Dendritic cell treated with granulocyte-macrophage colony-stimulating factor and Interleukin-4, amounts not matched to agents 40 ng/mL and 50 ng/mL, for 4 days (primary cell): ENCODE measurements around the gene MCF2L.

Experiments used
- H3K27ac Mint-ChIP-seq: one replicate; pipeline ENCODE4 v1.8.0; 2022; ENCODE audit warnings: mild to moderate bottlenecking, mixed read lengths
- H3K27me3 Mint-ChIP-seq: one replicate; pipeline ENCODE4 v1.8.0; 2022; ENCODE audit warnings: mild to moderate bottlenecking, mixed read lengths
- H3K36me3 Mint-ChIP-seq: one replicate; pipeline ENCODE4 v1.8.0; 2022; ENCODE audit warnings: low read depth, mixed read lengths
- H3K4me1 Mint-ChIP-seq: one replicate; pipeline ENCODE4 v1.8.0; 2022; ENCODE audit warnings: low read depth, mixed read lengths
- H3K4me3 Mint-ChIP-seq: one replicate; pipeline ENCODE4 v1.8.0; 2022; ENCODE audit warnings: mild to moderate bottlenecking, moderate library complexity, mixed read lengths
- H3K9me3 Mint-ChIP-seq: one replicate; pipeline ENCODE4 v1.8.0; 2022; ENCODE audit warnings: mixed read lengths
- intact Hi-C: fragments of 100-400 bp; cut with micrococcal nuclease; formaldehyde crosslinking; loops from one replicate; pipeline ENCODE4 v1.15.0; 2022

The MCF2L gene

DNA sequence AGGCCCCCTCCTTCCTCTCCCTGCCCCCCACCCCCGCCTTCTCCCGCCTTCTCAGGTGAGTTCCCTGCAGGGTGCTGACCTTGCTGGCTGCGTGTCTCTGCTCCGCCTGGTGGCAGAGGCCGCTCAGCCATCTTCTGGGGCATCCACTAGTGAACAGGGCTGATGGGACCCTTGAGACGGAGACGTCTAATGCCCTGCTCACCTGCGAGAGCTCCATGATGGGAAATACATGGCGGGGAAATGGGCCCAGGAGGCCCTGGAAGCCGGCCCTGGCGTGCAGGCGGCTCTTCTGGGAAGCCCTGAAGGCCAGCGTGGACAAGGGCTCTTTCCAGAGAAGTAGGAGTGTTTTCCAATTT is 121.4 kb downstream of the MCF2L start:
- Mint-ChIP-seq H3K9me3 (no peaks in the 10 kb centered on the region), H3K27ac (no peak overlapping the region), H3K27me3 (no peaks in the 10 kb centered on the region), H3K36me3 (no peaks in the 10 kb centered on the region), H3K4me1 (no peaks in the 10 kb centered on the region), H3K4me3 (no peak overlapping the region)
- intact Hi-C loops = no loop called here

DNA sequence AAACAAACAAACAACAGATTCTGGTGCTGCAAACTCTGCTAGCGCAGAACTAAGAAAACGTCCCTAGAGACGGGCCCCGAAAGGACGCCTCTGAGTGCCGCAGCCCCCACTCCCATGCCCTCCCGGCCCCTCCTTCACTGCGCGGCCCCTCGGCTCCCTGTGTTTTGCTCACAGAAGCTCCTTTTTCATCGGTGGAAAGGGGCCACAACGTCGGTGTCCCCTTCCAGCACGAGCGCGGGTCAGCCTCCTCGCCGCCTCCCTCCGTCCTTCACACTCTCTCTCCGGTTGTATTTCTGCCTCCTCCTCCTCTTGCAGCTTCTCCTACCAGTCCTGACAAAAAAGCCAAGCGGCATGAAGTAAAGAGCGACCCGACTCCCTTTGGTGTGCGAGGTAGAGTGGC is 121.8 kb downstream of the MCF2L start:
- intact Hi-C loops = no loop called here
- Mint-ChIP-seq H3K4me3 (no peak overlapping the region), H3K27ac (no peak overlapping the region), H3K36me3 (no peaks in the 10 kb centered on the region), H3K9me3 (no peaks in the 10 kb centered on the region), H3K4me1 (no peaks in the 10 kb centered on the region), H3K27me3 (no peaks in the 10 kb centered on the region)

DNA sequence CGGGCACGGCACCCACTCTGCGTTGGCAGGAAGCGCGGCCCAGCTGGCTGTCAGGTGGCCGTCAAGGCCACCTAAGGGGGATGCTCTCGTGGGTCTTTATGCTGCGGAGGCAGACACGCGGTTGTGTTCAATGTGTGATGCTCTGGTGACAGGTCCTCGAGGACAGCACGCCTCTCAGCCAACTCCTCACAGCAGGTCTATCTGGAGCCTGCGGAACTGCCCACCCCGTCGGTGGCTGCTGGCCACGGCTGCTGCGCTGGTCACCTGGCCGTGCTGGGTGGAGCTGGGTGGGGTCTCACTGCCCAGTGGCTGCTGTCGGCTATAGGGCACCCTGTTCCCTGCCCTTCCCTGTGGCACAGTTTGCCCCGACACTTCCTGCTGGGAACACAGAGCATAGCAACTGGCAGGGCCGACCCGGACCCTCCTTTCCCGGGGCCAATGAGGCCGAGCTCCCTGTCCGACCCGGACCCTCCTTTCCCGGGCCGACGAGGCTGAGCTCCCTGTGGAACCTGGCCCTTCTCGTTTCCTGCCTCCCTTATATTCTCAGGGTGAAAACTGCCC is 122.3 kb downstream of the MCF2L start:
- intact Hi-C loops = no loop called here
- Mint-ChIP-seq H3K27me3 (no peaks in the 10 kb centered on the region), H3K36me3 (no peaks in the 10 kb centered on the region), H3K4me3 (no peak overlapping the region), H3K27ac (no peak overlapping the region), H3K9me3 (no peaks in the 10 kb centered on the region), H3K4me1 (no peaks in the 10 kb centered on the region)

DNA sequence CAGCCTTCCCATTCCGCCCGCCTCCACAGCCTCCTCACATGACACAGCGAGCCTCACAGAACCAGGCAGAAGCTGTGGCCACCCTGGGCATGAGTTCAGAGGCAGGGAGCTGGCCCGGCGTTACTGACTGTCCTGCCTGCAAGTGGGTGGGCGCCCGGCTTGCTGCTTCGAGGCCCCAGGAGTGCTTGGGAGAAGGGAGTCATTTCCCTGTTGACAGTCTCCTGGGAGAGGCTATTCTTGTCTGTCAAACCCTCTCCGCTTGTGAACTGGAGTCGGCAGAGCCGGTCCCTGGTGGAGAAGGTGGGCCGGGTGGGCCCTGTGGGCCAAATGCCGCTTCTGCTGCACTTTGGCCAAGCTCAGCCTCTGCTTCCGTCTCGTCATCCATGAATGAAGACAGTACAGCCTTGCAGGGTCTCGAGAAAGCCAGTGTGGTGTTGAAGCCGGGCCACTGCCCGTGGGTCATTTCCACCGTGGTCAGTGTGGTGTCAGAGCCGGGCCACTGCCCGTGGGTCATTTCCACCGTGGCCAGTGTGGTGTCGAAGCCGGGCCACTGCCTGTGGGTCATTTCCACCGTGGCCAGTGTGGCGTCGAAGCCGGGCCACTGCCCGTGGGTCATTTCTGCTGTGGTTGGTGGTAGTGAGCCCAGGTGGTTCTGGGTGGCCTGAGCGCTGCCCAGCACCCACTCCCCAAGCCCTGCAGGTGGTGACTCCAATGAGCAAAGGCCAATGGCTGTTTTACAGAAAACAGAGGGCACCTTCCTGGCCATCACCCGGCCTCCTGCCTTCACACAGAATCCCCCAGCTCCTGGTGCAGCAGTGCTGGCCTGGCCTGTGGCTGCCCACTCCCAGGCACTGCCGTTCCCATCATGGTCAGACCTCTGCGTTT is 123.1 kb downstream of the MCF2L start:
- Mint-ChIP-seq H3K27ac (no peak overlapping the region), H3K9me3 (no peaks in the 10 kb centered on the region)

DNA sequence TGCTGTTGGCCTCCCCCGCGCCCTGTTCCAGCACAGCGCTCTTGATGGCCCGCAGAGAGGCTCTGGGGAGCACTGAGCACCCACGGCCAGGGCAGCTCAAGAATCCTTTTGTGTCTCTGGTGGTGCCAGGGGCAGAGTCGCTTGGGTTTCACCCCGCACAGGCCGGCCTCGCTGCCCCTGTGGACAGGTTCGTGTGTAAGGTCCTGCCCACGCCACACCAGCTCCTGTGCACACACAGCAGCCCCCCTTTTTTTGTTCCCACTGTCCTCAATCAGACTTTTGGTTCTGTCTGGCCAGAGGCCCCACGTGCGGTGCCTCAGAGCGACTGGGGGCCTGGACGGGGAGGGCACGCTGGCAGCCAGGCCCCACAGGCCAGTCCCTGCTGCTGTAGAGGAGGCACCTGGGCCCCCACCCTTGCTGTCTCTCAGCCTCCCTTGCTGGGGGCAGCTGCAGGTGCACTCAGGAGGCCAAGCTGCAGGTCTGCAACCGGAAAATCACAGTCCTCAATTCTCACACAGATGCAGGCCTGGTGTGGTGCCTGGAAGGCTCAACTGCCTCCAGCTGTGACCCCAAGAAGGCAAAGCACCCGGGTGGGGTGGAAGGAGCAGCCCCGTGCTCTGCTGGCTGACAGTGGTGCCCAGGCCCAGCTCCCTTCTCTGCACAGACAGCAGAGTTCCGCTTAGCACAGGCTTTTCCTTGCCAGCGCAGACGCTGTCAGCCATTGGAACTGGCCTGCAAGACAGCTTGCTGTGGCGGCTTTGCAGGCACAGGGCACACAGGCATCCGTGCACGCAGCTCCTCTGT is 124.0 kb downstream of the MCF2L start:
- Mint-ChIP-seq H3K27me3 (no peaks in the 10 kb centered on the region), H3K27ac (no peak overlapping the region), H3K4me3 (no peak overlapping the region), H3K36me3 (no peaks in the 10 kb centered on the region), H3K4me1 (no peaks in the 10 kb centered on the region), H3K9me3 (no peaks in the 10 kb centered on the region)
- intact Hi-C loops = no loop called here

More for the DNA sequence above, 123.1 kb downstream of the MCF2L start:
- H3K36me3 Mint-ChIP-seq = no peaks in the 10 kb centered on the region
- intact Hi-C loops = no loop called here
- H3K4me3 Mint-ChIP-seq = no peak overlapping the region
- H3K27me3 Mint-ChIP-seq = no peaks in the 10 kb centered on the region
- H3K4me1 Mint-ChIP-seq = no peaks in the 10 kb centered on the region

DNA sequence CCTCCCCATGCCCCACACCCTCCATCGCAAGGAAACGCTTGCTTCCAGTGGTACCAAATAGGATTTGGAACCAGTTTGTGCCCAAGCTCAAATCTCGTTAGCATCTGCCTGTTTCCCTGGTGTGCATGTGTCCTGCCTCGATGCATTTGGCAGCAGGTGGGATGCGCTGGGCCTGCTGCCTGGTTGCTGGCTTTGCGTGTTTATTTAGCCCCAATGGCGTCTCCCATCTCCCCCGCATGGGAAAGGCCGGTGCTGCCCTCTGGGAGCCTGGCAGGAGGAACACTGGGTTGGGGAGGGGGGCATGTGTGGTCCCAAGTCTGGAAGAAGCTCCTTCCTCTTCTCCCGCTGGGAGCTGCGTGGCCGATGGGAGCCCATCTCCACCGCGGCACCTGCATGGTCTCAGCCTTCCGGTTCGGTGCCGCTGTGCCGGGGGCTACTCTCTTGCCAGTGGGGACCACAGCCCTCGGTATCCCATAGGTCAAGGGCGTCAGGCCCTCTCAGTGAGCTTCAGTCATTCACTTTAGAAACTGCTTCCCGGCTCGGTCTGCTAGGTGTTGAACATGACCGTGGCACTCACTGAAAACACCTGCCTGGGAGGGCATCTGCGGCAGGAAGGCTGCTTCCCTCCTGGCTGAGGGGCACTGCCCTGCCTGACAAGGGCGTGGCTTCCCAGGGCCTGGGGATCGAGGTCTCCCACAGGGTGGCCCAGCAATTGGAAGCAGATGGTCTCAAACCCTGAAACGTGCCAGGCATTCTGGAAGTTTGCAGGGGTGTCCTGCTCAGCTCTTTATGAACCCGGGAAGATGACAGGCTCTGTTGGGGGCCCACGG is 124.8 kb downstream of the MCF2L start:
- no peak overlapping the region for H3K4me3 Mint-ChIP-seq
- H3K9me3 Mint-ChIP-seq = no peaks in the 10 kb centered on the region
- intact Hi-C loops = no loop called here
- no peaks in the 10 kb centered on the region for H3K36me3 Mint-ChIP-seq
- H3K27me3 Mint-ChIP-seq = no peaks in the 10 kb centered on the region
- no peaks in the 10 kb centered on the region for H3K4me1 Mint-ChIP-seq
- no peak overlapping the region for H3K27ac Mint-ChIP-seq

DNA sequence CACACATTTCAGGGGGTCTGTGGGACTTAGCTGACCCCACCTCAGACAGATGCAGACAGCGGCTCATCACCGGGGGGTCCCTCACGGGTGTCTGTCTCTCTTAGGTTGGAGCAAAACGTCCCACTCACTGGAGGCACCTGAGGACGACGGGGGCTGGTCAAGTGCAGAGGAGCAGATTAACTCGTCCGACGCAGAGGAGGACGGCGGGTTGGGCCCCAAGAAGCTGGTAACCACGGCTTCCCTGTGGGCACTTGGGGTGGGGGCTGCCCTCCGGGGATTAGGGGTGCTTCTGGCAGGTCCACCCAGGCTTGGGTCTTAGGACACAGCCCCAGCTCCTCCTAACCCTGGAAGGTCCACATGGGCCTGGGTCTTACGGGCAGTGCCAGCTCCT is 125.4 kb downstream of the MCF2L start:
- no peaks in the 10 kb centered on the region for H3K27me3 Mint-ChIP-seq
- H3K4me3 Mint-ChIP-seq = no peak overlapping the region
- intact Hi-C loops = no loop called here
- H3K27ac Mint-ChIP-seq = no peak overlapping the region
- no peaks in the 10 kb centered on the region for H3K9me3 Mint-ChIP-seq
- no peaks in the 10 kb centered on the region for H3K4me1 Mint-ChIP-seq
- no peaks in the 10 kb centered on the region for H3K36me3 Mint-ChIP-seq

DNA sequence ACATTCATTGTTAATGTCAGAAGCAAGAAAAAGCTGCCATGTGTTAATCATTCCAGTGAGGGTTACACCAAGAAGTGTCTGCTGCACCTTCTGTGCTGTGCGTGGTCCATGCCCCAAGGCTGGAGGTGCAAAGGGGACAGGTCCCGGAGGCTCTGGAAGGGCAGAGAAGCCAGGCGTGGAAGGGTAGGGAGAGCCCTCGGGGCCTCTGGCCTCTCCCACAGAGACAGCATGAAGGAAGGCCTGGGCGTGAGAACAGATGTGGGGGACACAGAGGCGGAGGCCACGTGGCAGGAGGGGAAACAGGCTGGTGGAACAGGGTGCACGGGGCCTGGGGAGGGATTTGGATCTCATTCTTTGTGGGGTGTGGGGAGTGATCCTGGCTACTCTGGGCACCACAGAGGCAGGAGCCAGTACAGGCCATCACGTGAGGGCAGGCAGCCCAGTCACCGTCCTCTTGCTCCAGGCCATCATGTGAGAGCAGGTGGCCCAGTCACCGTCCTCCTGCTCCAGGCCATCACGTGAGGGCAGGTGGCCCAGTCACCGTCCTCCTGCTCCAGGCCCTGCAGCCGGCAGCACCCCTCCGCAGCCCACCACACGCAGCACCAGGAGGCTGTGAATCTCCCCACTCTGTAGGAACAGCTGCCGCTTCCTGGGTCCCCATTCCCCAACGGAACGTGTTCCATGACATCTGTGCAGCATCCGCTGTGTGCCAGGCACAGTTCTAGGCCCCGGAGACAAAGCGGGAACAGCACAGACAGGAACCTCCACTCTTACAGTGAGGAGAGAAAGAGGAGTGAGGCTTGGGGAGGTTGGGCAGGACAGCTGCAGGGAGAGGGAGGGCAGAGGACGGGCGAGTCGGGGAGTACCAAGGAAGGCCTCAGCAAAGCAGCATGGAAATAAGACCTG is 126.4 kb downstream of the MCF2L start:
- intact Hi-C loops = no loop called here
- H3K36me3 Mint-ChIP-seq = no peaks in the 10 kb centered on the region

DNA sequence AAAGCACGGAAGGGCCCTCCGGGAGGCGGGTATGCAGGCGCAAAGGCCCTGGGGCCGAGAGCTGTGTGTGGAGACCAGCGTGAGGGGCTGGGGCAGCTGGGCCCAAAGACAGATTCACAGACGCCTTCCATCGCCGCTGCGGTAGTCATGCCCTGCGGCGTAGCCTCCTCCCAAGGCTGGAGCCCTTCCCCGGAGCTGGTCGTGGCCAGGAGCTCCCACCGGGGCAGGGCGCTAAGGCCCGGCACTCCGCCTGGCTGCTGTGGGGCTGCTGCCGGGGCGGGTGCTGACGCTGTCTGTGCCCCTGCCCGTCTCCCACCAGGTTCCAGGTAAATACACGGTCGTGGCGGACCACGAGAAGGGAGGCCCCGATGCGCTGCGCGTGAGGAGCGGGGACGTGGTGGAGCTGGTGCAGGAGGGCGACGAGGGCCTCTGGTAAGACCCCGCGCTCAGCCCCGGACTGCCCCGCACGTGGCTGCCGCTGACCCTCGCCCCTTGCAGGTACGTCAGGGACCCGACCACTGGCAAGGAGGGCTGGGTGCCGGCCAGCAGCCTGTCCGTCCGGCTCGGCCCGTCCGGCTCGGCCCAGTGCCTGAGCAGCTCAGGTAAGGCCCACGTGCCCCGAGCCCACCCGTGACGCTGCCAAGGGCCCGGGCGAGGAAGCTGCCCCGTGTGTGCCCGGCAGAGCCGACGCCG is 127.2 kb downstream of the MCF2L start:
- Mint-ChIP-seq H3K27me3 (no peaks in the 10 kb centered on the region), H3K27ac (no peak overlapping the region), H3K9me3 (no peaks in the 10 kb centered on the region), H3K36me3 (no peaks in the 10 kb centered on the region), H3K4me3 (no peak overlapping the region), H3K4me1 (no peaks in the 10 kb centered on the region)
- intact Hi-C loops = no loop called here

More for the DNA sequence above, 126.4 kb downstream of the MCF2L start:
- Mint-ChIP-seq H3K9me3 (no peaks in the 10 kb centered on the region), H3K4me3 (no peak overlapping the region), H3K27ac (no peak overlapping the region), H3K27me3 (no peaks in the 10 kb centered on the region), H3K4me1 (no peaks in the 10 kb centered on the region)

DNA sequence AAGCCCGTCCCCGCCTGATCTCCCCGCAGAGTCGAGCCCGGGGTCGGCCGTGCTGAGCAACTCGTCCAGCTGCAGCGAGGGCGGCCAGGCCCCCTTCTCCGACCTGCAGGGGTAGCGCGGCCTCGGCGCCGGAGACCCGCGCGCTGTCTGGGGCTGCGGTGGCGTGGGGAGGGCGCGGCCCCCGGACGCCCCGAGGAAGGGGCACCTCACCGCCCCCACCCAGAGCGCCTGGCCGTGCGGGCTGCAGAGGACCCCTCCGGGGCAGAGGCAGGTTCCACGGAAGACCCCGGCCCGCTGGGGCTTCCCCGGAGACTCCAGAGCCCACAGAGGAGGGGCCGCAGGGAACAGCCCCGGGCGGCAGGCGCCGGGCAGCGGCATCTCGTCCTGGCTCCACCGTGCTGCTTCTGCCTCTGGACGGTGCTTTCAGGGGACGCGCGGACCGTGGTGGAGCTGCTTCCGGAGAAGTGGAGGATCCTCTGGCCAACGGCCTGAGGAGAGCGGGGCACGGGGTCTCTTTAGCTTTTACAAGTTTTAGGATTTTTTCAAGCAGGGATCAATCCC is 127.8 kb downstream of the MCF2L start:
- Mint-ChIP-seq H3K4me3 (no peak overlapping the region), H3K27me3 (peaks cover 2% of the 10 kb centered on the region), H3K9me3 (no peaks in the 10 kb centered on the region), H3K36me3 (no peaks in the 10 kb centered on the region), H3K4me1 (no peaks in the 10 kb centered on the region), H3K27ac (no peak overlapping the region)
- intact Hi-C loops = no loop called here

DNA sequence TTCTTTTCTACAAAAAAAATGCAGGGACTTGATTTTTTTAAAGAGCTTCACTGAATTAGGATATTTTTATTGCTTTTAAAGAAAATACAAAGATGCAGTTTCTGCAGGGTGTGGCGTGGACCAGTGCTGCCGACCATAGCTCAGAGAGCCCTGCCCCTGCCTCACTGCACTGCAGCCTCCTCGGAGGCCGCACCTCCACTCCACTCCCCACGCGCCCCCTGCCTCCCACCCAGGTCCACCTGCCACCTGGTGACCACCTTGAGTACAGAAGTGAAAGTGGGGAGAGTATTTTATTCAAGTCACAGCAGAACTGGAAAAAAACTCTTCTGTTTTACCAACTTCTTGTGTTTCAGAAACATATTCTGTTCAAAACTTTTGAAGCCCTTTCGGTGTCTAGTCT is 128.6 kb downstream of the MCF2L start:
- H3K27me3 Mint-ChIP-seq = peaks cover 2% of the 10 kb centered on the region
- intact Hi-C loops = no loop called here
- no peaks in the 10 kb centered on the region for H3K4me1 Mint-ChIP-seq
- H3K9me3 Mint-ChIP-seq = no peaks in the 10 kb centered on the region
- H3K36me3 Mint-ChIP-seq = no peaks in the 10 kb centered on the region
- H3K4me3 Mint-ChIP-seq = no peak overlapping the region
- no peak overlapping the region for H3K27ac Mint-ChIP-seq

DNA sequence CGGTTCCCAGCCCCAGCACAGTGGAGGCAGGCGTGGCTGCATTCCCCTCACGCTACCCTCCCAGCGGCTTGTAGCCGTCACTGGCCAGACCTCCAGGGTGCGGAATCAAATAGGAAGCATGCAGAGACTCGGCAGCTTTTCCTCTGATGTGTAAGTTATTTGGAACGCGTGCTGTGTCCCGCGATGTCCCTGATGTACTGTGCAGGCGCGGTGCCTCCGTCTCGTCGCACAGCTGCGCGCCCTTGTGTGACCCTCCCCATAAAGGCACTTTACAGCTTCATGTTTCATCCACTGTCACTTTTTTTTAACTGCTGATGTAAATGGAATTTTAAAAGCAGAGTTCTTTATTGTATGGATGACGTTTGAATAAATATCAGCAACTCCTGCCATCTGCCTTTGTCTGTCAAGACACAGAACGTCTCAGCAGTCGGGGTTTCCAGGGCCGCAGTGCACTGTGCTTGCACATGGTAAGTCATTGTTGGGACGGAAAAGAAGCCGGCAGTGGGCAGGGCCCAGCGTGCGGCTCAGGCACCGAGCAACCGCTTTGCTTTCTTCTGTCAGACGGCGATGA is 129.2 kb downstream of the MCF2L start:
- Mint-ChIP-seq H3K4me1 (no peaks in the 10 kb centered on the region), H3K27ac (no peak overlapping the region), H3K4me3 (no peak overlapping the region), H3K27me3 (peaks cover 2% of the 10 kb centered on the region), H3K9me3 (no peaks in the 10 kb centered on the region), H3K36me3 (no peaks in the 10 kb centered on the region)
- intact Hi-C loops = no loop called here
